ENCODE results near the gene ANO2.

Gene ANO2

GRCh38 chr12:5964913-5965900 lies 20.1 kb upstream of the ANO2 start:
- no peak for DNase-seq

GRCh38 chr12:5963515-5963914 lies 18.5 kb upstream of the ANO2 start:
- DNase-seq, result no peak

DNA sequence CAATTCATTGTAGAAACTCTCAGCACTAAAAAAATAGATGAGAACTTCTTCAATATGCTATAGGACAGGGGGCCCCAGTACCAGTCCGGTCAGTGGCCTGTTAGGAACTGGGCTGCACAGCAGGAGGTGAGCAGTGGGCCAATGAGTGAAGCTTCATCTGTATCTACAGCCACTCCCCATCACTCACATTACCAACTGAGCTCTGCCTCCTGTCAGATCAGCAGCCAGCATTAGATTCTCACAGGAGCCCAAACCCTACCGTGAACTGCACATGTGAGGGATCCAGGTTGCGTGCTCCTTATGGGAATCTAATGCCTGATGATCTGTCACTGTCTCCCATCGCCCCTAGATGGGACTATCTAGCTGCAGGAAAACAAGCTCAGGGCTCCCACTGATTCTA lies 15.7 kb upstream of the ANO2 start:
- DNase-seq, result no peak

- DNase-seq, result no peak
Observed at GRCh38 chr12:5956987-5957386, 11.9 kb upstream of the ANO2 start.

DNA sequence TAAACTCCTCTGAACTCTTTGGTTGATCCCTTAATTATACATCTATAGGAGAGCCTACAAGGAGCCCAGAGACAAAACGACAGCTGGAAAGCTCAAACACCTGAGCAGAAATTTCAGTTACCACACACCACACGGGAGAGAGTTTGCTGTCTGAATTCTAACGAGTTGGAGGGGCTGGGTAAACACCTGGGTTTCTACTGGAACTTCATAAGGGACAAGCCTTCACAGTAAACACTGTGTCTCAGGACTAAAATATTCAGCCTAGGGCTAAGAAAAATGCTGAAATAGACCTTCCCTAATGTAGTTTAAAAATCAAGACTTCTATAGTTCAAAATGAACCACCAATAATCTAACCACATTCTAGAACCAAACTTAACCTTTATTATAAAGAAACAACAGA lies 9.6 kb upstream of the ANO2 start:
- DNase-seq, result no peak

DNA sequence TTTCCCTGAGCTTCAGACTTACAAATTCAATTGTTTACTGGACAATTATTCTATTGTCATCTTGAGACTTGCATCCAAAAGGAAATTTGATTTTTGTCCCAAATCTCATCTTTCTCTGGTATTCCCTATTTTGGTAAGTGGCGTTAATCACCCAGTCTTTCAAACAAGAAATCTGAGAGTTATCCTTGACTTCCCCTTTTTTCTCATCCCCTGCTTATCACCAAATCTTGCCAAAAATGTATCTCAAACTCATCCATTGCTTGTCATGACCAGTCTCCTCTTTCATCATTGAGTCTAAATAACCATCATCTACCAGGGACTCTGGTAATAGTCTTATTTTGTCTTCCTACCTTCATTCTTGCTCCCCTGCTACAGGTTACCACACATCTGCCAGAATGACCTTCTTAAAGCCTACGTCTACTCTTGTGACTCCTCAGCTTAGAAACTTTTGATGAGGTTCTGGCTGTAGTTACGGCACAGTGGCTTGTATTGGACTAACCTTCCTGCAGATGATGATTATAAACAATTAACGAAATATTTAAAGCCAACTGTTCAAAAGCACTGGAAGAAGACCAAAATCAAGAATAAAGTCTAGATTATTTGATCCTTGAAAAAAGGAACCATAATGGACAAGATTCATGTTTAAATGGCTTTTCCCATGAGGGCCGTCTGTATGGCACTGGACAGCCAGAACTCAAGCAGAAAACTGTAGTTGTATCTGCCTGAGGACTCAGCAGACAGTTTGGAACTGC lies 9.0 kb upstream of the ANO2 start:
- DNase-seq, result no peak

DNA sequence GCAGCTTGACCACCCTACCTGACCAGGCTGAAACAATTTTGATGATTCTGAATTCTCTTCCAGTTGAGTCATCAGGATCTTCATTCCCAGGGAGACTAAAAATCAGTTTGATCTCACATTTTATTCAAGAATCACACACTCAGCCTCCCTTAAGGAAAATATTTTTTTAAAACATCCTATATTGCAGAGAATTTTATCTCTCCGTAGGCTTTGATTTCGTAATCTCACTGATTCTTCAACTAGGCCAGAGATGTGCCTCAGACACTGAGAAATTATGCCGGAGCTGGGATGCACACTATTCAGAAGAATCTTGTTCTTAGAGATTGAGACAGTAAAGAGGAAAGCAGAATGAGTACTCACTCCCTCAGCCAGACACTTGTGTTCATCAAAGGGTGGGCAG lies 7.0 kb upstream of the ANO2 start:
- no peak for DNase-seq

- DNase-seq, result no peak
Observed at GRCh38 chr12:5948696-5949095, 3.6 kb upstream of the ANO2 start.

DNA sequence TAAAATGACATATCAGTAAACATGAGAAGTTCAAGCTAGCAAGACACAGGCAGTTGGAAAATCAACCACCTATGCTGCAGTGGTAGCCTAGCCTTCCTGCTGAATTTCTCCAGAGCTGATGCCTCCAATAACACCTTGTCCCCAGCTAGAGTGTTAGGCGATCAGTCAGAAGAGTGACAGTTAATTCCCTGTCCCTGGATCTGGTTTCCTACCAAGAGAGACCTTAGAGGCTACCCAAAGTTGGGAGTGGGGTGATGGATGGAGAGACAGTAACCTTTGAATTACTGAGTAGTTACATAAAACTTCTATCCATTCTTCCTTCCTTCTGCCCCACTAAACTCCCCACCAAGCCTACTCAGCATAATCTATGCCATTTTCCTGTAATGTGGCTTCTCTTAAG lies 1.9 kb upstream of the ANO2 start:
- no peak for DNase-seq

DNA sequence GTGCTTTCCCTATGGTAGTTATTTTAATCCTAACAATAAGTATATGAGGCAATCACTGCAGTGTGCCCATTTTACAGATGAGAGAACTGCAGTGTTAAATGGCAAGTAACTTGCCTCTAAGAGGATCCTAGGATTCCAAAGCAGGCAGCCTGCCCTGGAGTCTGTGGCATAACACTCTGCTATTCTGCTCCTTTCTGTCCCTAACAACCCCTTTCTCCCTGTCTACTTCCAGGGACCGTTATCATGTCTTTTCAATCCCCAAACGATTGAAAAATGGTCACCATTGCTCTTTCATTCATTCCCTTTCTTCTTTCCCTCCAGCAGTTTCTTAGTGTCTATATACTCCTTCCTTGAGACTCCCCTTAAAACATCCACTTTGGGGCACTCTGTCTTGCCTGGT lies 1.3 kb upstream of the ANO2 start:
- DNase-seq, result no peak

- peak in 1 of 3 experiments; percentile 70 for DNase-seq
Observed at GRCh38 chr12:5944688-5945070, 380 bp downstream of the ANO2 start.

- DNase-seq, result no peak
Observed at GRCh38 chr12:5944053-5944452, 1.0 kb downstream of the ANO2 start.

DNA sequence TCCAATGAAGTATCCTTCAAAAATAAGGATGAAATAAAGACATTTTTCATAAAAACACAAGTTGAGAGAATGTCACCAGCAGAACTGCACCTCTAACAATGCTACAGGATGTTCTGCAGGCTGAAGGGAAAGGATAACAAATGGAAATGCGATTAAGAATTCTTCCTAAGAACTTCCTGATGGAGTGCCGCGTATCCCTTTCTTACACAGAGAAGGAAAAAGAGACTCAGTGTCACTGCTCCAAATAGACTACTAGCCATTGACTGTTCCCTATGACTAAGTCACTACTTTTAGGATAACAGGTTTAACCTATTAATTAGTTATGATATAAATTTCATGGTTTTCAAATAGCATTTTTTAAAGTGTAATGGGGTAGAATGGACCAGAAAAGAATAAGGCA lies 3.2 kb downstream of the ANO2 start:
- no peak for DNase-seq

GRCh38 chr12:5927732-5928516 lies 17.1 kb downstream of the ANO2 start:
- no peak for DNase-seq

GRCh38 chr12:5925646-5926045 lies 19.4 kb downstream of the ANO2 start:
- no peak for DNase-seq

GRCh38 chr12:5924342-5924741 lies 20.7 kb downstream of the ANO2 start:
- DNase-seq, result no peak

GRCh38 chr12:5923751-5924150 lies 21.3 kb downstream of the ANO2 start:
- DNase-seq, result no peak

DNA sequence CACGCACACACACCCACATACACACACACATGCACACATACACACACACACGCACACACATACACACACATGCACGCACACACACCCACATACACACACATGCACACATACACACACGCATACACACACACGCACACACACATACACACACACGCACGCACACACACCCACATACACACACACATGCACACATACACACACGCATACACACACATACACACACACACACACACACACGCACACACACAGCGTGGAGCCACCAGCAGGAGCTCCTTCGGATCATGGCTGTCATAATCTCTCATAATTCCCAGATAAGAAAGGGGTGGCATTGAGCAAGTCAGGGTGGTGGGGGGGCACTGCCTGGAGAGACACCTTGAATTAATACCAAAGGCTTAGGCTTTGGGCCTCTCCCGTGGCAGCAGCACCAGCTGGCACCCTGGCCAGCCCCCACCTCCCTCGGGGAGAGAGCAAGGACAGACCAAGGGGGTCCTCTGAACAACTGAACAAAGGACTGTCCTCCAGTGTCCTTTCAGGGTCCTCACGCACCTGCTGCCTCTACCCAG lies 21.9 kb downstream of the ANO2 start:
- no peak for DNase-seq

DNA sequence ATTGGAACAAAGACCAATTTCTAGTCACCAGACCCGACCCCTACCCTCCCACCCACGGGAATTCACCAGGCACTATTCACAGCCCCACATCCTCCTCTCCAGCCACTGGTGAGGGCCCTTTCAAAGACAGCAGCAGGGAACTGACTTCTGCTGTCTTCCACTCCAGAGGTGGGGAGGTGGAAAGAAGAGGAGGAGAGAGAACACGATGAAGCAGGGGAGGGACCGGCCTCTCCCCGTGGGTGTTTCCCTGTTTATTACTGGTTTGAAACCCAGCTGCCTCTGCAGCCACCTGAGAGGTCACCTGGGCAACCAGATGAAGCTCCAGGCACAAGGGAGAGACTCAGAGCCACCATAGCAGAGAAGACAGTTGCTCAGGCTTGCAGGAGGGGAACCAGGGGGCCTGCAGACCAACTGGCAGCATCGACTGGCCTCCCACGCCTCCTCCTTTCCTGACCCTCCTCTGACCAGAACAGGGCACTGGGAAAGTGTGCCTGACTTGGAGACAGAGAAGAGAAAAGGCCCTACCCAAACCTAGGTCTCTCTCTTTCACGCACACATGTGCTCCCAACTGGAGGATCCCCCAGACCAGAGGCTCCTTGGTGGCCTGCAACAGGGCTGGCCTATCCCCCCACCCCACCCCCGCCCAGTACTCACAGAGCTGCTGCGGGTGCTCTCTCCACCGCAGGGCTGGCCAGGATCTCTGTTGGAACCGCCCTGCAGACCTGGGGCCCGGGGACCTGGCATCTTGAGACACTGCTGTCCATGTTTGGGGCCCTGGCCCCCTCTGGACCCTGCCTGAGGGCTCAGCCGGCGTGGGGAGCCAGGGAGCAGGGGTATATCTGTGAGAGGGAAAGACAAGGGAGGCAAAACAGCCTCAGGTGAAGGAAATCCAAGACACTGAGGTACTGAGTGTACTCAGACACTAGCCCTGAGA lies 22.8 kb downstream of the ANO2 start:
- DNase-seq, result peak in 2 of 3 experiments; percentile 20 to 22

- no peak for DNase-seq
Observed at GRCh38 chr12:5921027-5921909, 23.8 kb downstream of the ANO2 start.
